ENCODE measurements around the gene RAB11FIP4. TPM values are rescaled to one million over a fixed set of nuclear protein-coding genes. Genes with fewer than 3 reads are reported as not detected.

Gene RAB11FIP4
- total RNA-seq, 1 donor from 2014 or later: 10.2 TPM

- peaks cover 1% of the 10 kb centered on the region for H3K36me3 Mint-ChIP-seq
- no peak overlapping the region for H2AFZ ChIP-seq (replicated peaks)
- H3K4me3 Mint-ChIP-seq: no peak overlapping the region
- no peaks in the 10 kb centered on the region for H3K27me3 ChIP-seq
- H3K36me3 ChIP-seq: no peaks in the 10 kb centered on the region
- TF ChIP-seq CTCF (IDR thresholded peaks at IDR 0.05) (no peak), EZH2 (IDR thresholded peaks at IDR 0.05) (no peak), EZH2phosphoT487 (IDR thresholded peaks at IDR 0.05) (no peak)
- no peaks in the 10 kb centered on the region for H3F3A ChIP-seq (ENCODE audit: low read depth)
- H3K9me3 Mint-ChIP-seq: peaks cover 2% of the 10 kb centered on the region
- no peaks in the 10 kb centered on the region for H3K79me2 ChIP-seq (ENCODE audit: low read depth)
- H3K27me3 Mint-ChIP-seq (ENCODE audit: insufficient read depth, low read depth): no peaks in the 10 kb centered on the region
- peaks cover 4% of the 10 kb centered on the region for H3K4me1 ChIP-seq
- no peak overlapping the region for H3K27ac Mint-ChIP-seq
- peaks cover 40% of the 10 kb centered on the region for H3K4me1 Mint-ChIP-seq
- no peaks in the 10 kb centered on the region for H4K20me1 ChIP-seq (ENCODE audit: low read depth)
- H3K9me3 ChIP-seq (ENCODE audit: low read depth): no peaks in the 10 kb centered on the region
- no peak for DNase-seq (ENCODE audit: low spot score)
- no peak overlapping the region for H3K4me3 ChIP-seq
- no peak overlapping the region for H3K27ac ChIP-seq
- H3K4me2 ChIP-seq: no peak overlapping the region
- H3K9ac ChIP-seq: no peak overlapping the region
These were observed 144.1 kb downstream of the RAB11FIP4 start for GRCh38 chr17:31535581-31535981.

- H3K4me1 Mint-ChIP-seq: peaks cover 36% of the 10 kb centered on the region
- no peak overlapping the region for H3K4me3 Mint-ChIP-seq
These were observed 145.0 kb downstream of the RAB11FIP4 start for GRCh38 chr17:31536451-31536850.

GRCh38 chr17:31537565-31538011 is 146.1 kb downstream of the RAB11FIP4 start:
- Histone ChIP-seq H3F3A (ENCODE audit: low read depth) (no peaks in the 10 kb centered on the region), H3K4me1 (peaks cover 4% of the 10 kb centered on the region), H3K36me3 (no peaks in the 10 kb centered on the region), H3K27ac (no peak overlapping the region), H3K4me2 (no peak overlapping the region), H3K9me3 (ENCODE audit: low read depth) (no peaks in the 10 kb centered on the region), H3K9ac (no peak overlapping the region), H3K79me2 (ENCODE audit: low read depth) (no peaks in the 10 kb centered on the region), H3K4me3 (no peak overlapping the region), H2AFZ (replicated peaks) (no peak overlapping the region), H3K27me3 (no peaks in the 10 kb centered on the region), H4K20me1 (ENCODE audit: low read depth) (no peaks in the 10 kb centered on the region)
- Mint-ChIP-seq H3K27ac (no peak overlapping the region), H3K4me1 (peaks cover 30% of the 10 kb centered on the region), H3K9me3 (peaks cover 2% of the 10 kb centered on the region), H3K36me3 (peaks cover 1% of the 10 kb centered on the region), H3K4me3 (no peak overlapping the region), H3K27me3 (ENCODE audit: insufficient read depth, low read depth) (no peaks in the 10 kb centered on the region)
- TF ChIP-seq EZH2phosphoT487 (IDR thresholded peaks at IDR 0.05) (no peak), EZH2 (IDR thresholded peaks at IDR 0.05) (no peak), CTCF (IDR thresholded peaks at IDR 0.05) (no peak)
- DNase-seq (ENCODE audit: low spot score): no peak

More at GRCh38 chr17:31536451-31536850, 145.0 kb downstream of the RAB11FIP4 start:
- H2AFZ ChIP-seq (replicated peaks): no peak overlapping the region
- peaks cover 4% of the 10 kb centered on the region for H3K4me1 ChIP-seq
- no peak for DNase-seq (ENCODE audit: low spot score)
- H4K20me1 ChIP-seq (ENCODE audit: low read depth): no peaks in the 10 kb centered on the region
- no peak overlapping the region for H3K27ac ChIP-seq
- Mint-ChIP-seq H3K27me3 (ENCODE audit: insufficient read depth, low read depth) (no peaks in the 10 kb centered on the region), H3K36me3 (peaks cover 1% of the 10 kb centered on the region), H3K9me3 (peaks cover 2% of the 10 kb centered on the region), H3K27ac (no peak overlapping the region)
- H3K9me3 ChIP-seq (ENCODE audit: low read depth): no peaks in the 10 kb centered on the region
- no peaks in the 10 kb centered on the region for H3K79me2 ChIP-seq (ENCODE audit: low read depth)
- H3K4me3 ChIP-seq: no peak overlapping the region
- H3K36me3 ChIP-seq: no peaks in the 10 kb centered on the region
- TF ChIP-seq CTCF (IDR thresholded peaks at IDR 0.05) (no peak), EZH2 (IDR thresholded peaks at IDR 0.05) (no peak), EZH2phosphoT487 (IDR thresholded peaks at IDR 0.05) (no peak)
- no peaks in the 10 kb centered on the region for H3F3A ChIP-seq (ENCODE audit: low read depth)
- no peaks in the 10 kb centered on the region for H3K27me3 ChIP-seq
- H3K4me2 ChIP-seq: no peak overlapping the region
- no peak overlapping the region for H3K9ac ChIP-seq

Data from neural progenitor cell (in vitro differentiated cells).